Stomach (tissue), 9 donors: ENCODE measurements around the gene TCF7L1. TPM values are rescaled to one million over a fixed set of nuclear protein-coding genes. Genes with fewer than 3 reads are reported as not detected.

Experiments used
- DNase-seq, 2 donors: peaks; one replicate each; pipeline versions ENCODE4 v3.0.0 to v3.0.0-alpha.2; 2013 to 2019
- H3K27ac ChIP-seq, 5 donors: fragments of 200-600 bp in 4 of 5; sonication (generic) in 4 of 5; one replicate each; pipeline ENCODE4 v1.5.1; 2013 to 2019; ENCODE audit warnings: mild to moderate bottlenecking in 1 of 5, moderate library complexity in 1 of 5
- H3K27me3 ChIP-seq, 3 donors: fragments of 200-600 bp; sonication (generic); one replicate each; pipeline ENCODE4 v1.5.1; 2017 to 2019; ENCODE audit warnings: mixed run types in 1 of 3
- H3K36me3 ChIP-seq, 4 donors: fragments of 200-600 bp; sonication (generic); 1 replicate in 3 of 4; 2 replicates in 1 of 4; pipeline ENCODE4 v1.5.1; 2016 to 2019
- H3K4me1 ChIP-seq, 4 donors: fragments of 200-600 bp; sonication (generic); one replicate each; pipeline ENCODE4 v1.5.1; 2016 to 2019
- H3K4me3 ChIP-seq, 4 donors: fragments of 200-600 bp; sonication (generic) in 3 of 4; one replicate each; pipeline ENCODE4 v1.5.1; 2016 to 2019; ENCODE audit warnings: mild to moderate bottlenecking in 1 of 4
- H3K9me3 ChIP-seq, 4 donors: fragments of 200-600 bp; sonication (generic); one replicate each; pipeline ENCODE4 v1.5.1; 2016 to 2019
- CTCF ChIP-seq, 7 experiments: fragments of 450-650 bp in 4 of 7; fragments of 200-600 bp in 3 of 7; sonication (generic) in 3 of 7; IDR thresholded peaks; one replicate each; pipeline ENCODE4 v1.5.1; 2016 to 2019; ENCODE audit warnings: antibody characterized with exemption in 7 of 7, control low read depth in 2 of 7, mild to moderate bottlenecking in 1 of 7
- EP300 ChIP-seq: sonication (generic); formaldehyde crosslinking; IDR thresholded peaks from one replicate; pipeline ENCODE4 v1.6.1; 2017; ENCODE audit warnings: antibody characterized with exemption
- POLR2A ChIP-seq, 4 donors: fragments of 450-650 bp; IDR thresholded peaks; one replicate each; pipeline ENCODE4 v1.6.1; 2016; ENCODE audit warnings: antibody characterized with exemption in 4 of 4, control low read depth in 2 of 4, mild to moderate bottlenecking in 1 of 4, moderate library complexity in 1 of 4
- POLR2AphosphoS5 ChIP-seq, 3 donors: sonication (generic); formaldehyde crosslinking; IDR thresholded peaks; one replicate each; pipeline ENCODE4 v1.6.1; 2016; ENCODE audit warnings: antibody characterized with exemption in 3 of 3
- WGBS, 5 donors: extraction: QIAGEN DNeasy Blood & Tissue Kit in 3 of 5; methylation state at CpG; one replicate each; pipeline versions ENCODE4 v1.1.5 to v1.1.7; 2013 to 2018; 5-methylcytosine and 5-hydroxymethylcytosine counted together
- intact Hi-C: fragments of 100-400 bp; cut with DNase I; formaldehyde crosslinking; loops from one replicate; pipeline ENCODE4 v1.15.1; 2023; ENCODE audit warnings: low total_unique reads
- polyA plus RNA-seq, 3 donors: library from polyadenylated mRNA; stranded (reverse); fragments of 200-250 nt; gene quantifications; one replicate each; pipeline ENCODE4 v1.2.3, GENCODE V29; 2013
- total RNA-seq, 5 donors: library from RNA; depleted of rRNA; stranded (reverse); fragments of >200 nt; gene quantifications; one replicate each; pipeline versions ENCODE4 v1.1.0 to v1.2.3, GENCODE V29; 2014 to 2016
- donor health status: healthy with polysubstance abuse.
- donor health status: Bipolar disorder and iron deficiency.
- donor health status: healthy.

Gene TCF7L1
- total and polyA plus RNA-seq, 8 donors = 0.45 to 8.3 (median 4.9) TPM; not detected in 1

- no peak for TF ChIP-seq POLR2AphosphoS5 (IDR thresholded peaks at IDR 0.05)
- Histone ChIP-seq H3K4me3 (no peak overlapping the region), H3K9me3 (no peaks in the 10 kb centered on the region), H3K27ac (no peak overlapping the region), H3K27me3 (no peaks in the 10 kb centered on the region), H3K4me1 (peaks cover 0 to 12% (median 0%) of the 10 kb centered on the region in 4 donors), H3K36me3 (no peaks in the 10 kb centered on the region)
- intact Hi-C loops = no loop called here
- 72 to 94% (median 88%) methylated on average over 2 of the region's 2 CpGs for WGBS, 5 donors
- DNase-seq = no peak
Measured at GRCh38 chr2:85191157-85191556, 58.0 kb downstream of the TCF7L1 start.

GRCh38 chr2:85194780-85195480 lies 61.7 kb downstream of the TCF7L1 start:
- Histone ChIP-seq H3K9me3 (no peaks in the 10 kb centered on the region), H3K27me3 (no peaks in the 10 kb centered on the region), H3K27ac (no peak overlapping the region), H3K36me3 (no peaks in the 10 kb centered on the region), H3K4me1 (peaks cover 0 to 4% (median 0%) of the 10 kb centered on the region in 4 donors), H3K4me3 (no peak overlapping the region)
- intact Hi-C loops = no loop called here
- TF ChIP-seq POLR2AphosphoS5 (IDR thresholded peaks at IDR 0.05) (no peak), CTCF (IDR thresholded peaks at IDR 0.05) (no peak), POLR2A (IDR thresholded peaks at IDR 0.05) (no peak), EP300 (no peak)
- DNase-seq = no peak
- 74 to 88% (median 80%) methylated on average over 8 of the region's 8 CpGs for WGBS, 5 donors

GRCh38 chr2:85195956-85196355 lies 62.8 kb downstream of the TCF7L1 start:
- Histone ChIP-seq H3K4me3 (no peak overlapping the region), H3K27ac (no peak overlapping the region), H3K9me3 (no peaks in the 10 kb centered on the region), H3K36me3 (no peaks in the 10 kb centered on the region), H3K27me3 (no peaks in the 10 kb centered on the region), H3K4me1 (peaks cover 0 to 4% (median 0%) of the 10 kb centered on the region in 4 donors)
- WGBS, 5 donors = 68 to 84% (median 79%) methylated on average over 5 of the region's 5 CpGs
- TF ChIP-seq EP300 (no peak), POLR2A (IDR thresholded peaks at IDR 0.05) (no peak), POLR2AphosphoS5 (IDR thresholded peaks at IDR 0.05) (no peak), CTCF (IDR thresholded peaks at IDR 0.05) (no peak)
- intact Hi-C loops = no loop called here
- no peak for DNase-seq

GRCh38 chr2:85199698-85200097 lies 66.5 kb downstream of the TCF7L1 start:
- no peaks in the 10 kb centered on the region for H3K4me1 ChIP-seq
- H3K4me3 ChIP-seq = no peak overlapping the region
- H3K9me3 ChIP-seq = no peaks in the 10 kb centered on the region
- H3K36me3 ChIP-seq = no peaks in the 10 kb centered on the region
- no peak for TF ChIP-seq EP300
- TF ChIP-seq CTCF (IDR thresholded peaks at IDR 0.05) = no peak
- 81 to 86% (median 84%) methylated on average over 3 of the region's 3 CpGs for WGBS, 5 donors
- no peak for DNase-seq
- no peak overlapping the region for H3K27ac ChIP-seq
- no peaks in the 10 kb centered on the region for H3K27me3 ChIP-seq
- intact Hi-C loops = no loop called here

GRCh38 chr2:85209887-85210286 lies 76.7 kb downstream of the TCF7L1 start:
- no peak for DNase-seq
- Histone ChIP-seq H3K9me3 (no peaks in the 10 kb centered on the region), H3K36me3 (no peaks in the 10 kb centered on the region), H3K4me1 (peaks cover 0 to 17% (median 2%) of the 10 kb centered on the region in 4 donors), H3K27ac (no peak overlapping the region), H3K4me3 (no peak overlapping the region), H3K27me3 (no peaks in the 10 kb centered on the region)
- 88 to 100% (median 93%) methylated on average over 1 of the region's 1 CpG for WGBS, 5 donors
- intact Hi-C loops = no loop called here
- TF ChIP-seq POLR2A (IDR thresholded peaks at IDR 0.05) (no peak), EP300 (no peak), CTCF (IDR thresholded peaks at IDR 0.05) (no peak), POLR2AphosphoS5 (IDR thresholded peaks at IDR 0.05) (no peak)
